GM21717 (cell line): Measurements from ENCODE around the gene CLDND2.

Experiments used
- ATAC-seq: cut with Tn5 transposase; IDR thresholded peaks from one replicate; pipeline ENCODE4 v1.9.1; 2021; ENCODE audit warnings: mild to moderate bottlenecking, moderate library complexity; ENCODE audit not compliant: unreplicated experiment

The CLDND2 gene

DNA sequence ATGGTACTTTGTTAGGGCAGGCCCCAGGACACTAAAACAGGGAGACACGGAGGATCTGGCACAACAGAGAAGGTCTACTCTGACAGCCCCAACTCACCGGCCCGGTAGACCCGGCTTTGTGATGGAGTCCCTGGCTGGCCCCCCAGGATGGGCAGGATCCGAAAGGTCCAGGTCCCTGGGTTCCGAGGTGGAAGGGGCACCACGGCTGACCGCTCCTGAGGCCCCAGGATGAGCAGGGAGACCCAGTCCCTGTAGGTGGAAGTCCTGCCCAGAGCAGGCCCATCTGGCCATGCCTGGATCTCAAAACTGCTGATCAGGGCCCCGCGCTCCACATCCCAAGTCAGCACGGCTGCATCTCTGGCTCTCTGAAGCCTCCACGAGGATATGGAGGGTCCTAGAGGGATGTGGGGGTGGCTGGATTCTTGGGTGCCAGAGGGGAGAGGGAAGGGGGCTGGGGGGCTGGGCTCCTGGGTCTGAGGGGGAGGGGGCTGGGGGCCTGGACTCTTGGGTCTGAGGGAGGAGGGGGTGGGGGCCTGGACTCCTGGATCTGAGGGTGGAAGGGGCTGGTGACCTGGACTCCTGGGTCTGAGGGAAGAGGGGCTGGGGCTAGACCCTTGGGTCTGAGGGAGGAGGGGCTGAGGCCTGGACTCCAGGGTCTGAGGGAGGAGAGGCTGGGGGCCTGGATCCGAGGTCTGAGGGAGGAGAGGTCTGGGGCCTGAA is 31.5 kb downstream of the CLDND2 start:
- no peak for ATAC-seq

DNA sequence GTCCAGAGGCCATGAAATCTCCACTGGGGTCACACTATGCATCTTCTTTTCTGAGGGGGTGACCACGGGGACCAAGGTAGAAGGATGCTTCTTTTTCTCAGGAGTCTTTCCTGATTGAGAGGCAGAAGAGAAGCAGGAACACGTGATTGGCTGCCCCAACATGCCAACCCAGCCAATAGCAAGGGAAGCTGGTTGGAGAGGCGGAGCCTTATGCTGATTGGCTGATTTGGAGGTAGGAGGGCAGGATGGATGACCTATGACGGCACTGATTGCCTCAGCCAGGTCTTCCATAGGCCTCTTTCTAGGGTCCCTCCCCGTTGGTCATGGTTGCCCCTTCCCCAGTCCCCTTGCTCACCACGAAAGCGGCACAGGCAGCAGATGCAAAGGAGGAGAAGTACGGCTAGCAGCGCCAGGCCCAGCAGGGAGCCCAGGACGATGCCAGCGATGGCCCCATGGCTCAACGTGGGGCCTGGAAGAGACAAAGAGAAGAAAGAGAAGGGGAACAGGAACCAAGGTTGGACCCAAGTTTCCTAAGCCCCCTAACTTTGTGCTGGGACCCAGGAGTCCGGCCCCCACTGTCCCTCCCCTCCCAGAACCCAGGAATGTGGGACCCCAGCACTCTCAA is 34.9 kb downstream of the CLDND2 start:
- no peak for ATAC-seq

DNA sequence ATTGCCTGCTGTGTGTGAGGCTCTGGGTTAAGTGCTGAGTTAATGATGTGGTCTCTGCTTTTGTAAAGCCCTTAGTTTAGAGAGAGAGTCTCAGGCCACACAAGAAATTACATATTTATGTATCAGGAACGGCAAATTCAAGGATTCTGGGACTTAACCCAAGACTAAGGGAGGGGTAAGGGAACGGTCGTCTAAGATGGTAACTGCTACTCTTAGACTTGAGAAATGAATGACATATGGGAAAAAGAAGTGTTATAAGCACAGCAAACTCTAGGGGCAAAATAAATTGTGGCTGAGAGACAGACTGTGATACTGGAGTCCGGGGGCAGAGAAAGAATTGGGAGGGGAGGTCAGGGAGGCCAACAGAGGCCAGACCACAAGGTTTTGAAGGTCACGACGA is 37.1 kb downstream of the CLDND2 start:
- ATAC-seq: no peak

DNA sequence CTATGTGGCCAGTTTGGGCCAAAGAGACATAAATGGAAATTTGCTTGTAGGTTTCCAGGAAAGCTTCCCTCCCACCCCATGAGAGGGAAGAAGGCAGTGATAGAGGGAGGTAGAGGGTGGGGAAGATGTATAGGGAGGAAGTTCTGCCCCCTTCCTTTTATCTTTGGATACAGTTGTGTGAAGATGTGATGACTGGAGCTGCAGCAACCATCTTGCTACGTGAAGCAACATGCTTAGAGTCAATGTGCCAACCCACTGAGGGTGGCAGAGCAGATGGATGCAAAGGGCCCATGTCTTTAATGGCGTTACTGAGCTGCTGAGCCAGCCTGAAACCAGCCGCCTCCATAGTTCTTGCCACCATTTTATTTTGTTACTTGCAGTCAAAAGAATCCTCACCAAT is 37.6 kb downstream of the CLDND2 start:
- no peak for ATAC-seq

DNA sequence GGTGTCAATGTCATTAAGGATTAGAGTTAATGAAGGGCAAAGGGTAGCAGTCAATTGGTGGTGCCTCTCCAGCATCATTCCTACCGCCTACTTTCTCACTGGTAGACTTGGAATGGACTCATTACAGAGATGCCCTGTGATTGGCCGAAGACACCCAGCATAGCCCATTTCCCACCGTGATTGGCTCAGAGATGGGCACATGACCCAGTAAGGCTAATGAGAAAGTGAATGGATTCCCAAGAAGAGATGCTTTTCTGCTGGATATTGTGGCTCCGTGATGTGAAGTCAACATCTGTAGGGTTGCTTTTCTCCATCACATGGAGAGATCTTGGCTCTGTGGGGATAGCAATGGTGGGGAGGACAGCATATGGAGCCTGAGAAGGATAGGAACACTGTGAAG is 38.4 kb downstream of the CLDND2 start:
- ATAC-seq: no peak

DNA sequence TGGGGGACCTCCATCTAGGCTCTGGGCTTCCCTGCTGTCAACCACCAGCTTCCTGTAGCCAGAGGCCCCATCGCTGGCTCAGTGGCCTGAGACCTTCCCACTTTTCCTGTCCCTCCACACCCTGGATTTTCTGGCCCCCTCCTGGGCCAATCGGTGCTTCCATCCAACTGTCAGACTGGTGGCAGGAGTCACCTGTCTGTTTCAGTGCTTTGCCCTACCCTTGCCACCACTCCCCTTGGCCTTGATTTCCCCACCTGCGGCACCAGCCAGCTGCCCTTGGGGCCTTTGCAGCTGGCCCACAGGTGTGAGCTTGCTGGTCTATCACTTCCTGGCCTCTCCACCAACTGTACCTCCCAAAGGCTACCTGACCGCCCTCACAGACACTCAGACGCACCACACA is 39.4 kb downstream of the CLDND2 start:
- ATAC-seq: no peak

DNA sequence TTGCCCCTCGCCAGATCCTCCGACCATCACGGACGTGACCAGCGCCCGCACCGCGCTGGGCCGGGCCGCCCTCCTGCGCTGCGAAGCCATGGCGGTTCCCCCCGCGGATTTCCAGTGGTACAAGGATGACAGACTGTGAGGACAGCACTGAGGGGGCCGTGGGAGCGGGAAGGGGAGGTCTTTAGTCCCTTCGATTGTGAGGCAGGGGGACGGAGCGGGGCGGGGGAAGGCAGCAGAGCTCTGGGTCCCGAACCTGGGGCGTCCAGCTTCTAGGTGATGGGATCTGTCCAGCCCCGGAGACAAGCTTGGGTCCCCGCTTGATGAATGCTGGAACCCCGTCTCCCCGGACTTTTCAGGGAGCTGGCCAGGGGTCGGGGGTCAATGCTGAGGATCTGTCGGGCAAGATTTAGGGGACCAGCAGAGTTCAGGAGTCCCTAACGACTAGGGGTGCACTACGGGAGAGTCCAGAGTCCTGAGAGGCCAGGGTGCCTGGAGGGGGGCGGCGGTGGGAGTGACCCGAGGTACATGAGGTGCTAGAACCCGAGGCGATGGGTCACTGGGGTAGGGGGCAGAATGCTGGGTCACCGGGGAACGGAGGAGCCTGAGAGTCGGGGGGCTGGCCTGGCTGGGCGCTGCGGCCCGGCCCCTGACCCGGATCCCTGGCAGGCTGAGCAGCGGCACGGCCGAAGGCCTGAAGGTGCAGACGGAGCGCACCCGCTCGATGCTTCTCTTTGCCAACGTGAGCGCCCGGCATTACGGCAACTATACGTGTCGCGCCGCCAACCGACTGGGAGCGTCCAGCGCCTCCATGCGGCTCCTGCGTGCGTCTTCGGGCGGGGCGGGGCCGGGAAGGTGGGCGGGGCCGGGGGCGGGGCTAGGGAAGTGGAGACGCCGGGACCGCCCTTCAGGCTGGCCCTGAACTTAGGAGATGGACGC is 41.5 kb downstream of the CLDND2 start:
- no peak for ATAC-seq

DNA sequence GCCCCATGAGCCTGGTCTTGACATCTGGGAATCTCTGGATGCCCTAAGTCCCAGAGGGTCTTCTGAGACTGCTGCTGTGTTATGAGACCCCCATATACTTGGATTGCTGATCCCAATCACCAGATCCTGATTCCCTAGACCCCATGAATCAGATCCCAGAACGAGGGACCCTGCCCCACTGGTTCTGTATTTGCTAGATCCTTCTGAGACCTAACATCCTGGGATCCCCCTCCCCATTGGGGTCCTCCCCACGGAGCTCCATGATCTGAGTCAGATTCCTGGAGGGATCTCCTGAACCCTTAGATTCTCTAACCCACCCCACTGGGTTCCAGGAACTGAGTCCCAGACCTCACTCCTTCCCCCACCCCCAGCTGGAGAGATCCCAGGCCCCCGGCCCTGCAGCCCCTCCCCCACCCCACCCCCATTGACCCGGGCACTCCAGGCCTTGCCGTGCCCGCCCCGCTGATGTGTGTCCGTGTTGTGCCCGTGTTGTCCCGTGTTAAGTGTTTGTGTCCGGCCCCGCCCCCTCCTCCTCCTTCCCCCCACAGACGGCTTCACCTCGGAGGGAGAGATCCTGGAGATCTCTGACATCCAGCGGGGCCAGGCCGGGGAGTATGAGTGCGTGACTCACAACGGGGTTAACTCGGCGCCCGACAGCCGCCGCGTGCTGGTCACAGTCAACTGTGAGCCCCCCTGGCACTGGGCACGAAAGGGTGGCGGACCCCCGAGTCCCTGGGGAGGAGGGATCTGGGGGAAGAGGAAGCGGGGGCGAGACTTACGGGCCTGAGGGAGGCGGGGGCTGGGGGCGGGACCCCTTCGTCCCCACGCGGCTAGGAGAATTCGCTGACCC is 42.4 kb downstream of the CLDND2 start:
- no peak for ATAC-seq

DNA sequence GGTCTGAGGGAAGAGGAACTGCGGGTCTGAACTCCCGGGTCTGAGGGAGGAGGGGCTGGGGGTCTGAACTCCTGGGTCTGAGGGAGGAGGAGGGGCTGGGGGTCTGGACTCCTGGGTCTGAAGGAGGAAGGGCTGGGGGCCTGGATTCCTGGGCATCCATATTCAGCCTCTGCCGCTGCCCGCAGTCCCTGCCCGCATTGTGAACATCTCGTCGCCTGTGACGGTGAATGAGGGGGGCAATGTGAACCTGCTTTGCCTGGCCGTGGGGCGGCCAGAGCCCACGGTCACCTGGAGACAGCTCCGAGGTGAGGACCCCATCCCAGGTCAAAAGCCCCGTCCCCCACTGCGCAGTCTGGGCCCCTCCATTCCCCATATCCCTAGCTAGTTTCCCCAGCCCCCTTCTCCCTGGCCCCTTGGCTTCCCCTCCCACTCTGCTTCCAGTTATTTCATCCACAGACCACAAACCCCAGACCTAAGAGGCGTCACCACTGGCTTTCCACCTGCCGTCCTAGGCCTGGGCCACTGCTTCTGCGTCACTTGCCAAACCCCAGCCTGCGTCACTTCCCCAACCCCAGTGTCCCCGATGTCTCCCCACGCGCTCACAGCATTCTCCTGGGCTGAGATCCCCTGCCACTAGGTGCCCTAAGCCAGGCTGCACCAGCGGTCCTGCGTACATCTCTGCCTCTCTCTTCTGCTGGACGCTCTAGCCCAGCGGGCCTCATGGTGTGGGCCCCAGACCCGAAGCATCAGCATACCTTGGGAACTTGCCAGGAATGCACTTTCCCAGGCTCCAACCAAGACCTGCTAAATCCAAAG is 43.4 kb downstream of the CLDND2 start:
- no peak for ATAC-seq

DNA sequence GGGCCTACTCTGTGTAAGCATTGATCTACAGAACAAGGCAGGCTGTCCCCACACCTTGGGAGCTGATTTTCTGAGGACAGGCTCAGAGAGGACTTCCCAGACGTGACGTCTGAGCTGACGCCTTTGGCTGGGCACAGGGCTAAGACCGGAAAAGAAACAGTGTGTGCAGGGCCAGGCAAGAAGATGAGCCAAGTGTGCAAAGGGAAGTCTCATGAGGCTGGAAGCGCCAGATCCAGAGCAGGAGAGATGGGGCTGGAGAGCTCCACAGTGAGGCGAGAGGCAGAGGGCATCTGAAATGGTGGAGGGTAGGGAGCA is 44.7 kb downstream of the CLDND2 start:
- no peak for ATAC-seq

DNA sequence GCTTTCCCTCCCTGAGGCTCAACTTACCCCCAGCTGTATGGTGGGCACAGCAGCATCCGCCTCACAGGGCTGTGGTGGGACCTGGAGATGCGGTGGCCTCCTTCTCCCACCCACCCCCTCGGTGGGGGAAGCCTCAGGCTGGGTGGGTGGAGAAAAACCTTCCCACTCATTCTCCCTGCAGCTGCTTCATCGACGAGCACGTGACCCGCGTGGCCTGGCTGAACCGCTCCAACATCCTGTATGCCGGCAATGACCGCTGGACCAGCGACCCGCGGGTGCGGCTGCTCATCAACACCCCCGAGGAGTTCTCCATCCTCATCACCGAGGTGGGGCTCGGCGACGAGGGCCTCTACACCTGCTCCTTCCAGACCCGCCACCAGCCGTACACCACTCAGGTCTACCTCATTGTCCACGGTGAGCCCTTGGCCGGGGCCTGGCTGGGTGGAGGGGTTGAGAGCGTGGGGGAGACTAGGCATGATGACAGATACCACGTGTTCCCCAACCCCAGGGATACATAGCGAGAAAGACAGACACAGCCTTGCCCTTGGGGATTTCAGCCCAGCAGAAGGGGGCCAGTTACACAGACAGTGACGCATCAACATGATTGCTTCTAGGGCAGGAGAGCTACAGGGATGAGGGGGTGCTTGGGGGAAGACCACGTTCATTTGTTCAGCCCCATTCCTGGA is 45.2 kb downstream of the CLDND2 start:
- ATAC-seq: no peak

DNA sequence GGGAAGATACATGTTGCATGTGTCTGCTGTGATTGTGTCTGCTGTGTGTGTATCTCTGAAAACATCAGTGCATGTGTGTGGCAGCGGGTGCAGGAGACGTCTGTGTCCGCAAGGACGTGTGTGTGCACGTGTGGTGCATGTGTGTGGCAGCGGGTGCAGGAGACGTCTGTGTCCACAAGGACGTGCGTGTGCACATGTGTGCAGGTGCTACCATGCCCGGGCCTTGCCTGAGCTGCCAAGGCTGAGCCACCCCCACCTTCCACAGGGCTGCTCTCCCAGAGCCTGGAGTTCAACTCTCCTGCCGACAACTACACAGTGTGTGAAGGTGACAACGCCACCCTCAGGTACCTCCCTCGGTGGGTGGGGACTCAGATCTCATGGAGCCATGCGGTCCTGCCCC is 47.0 kb downstream of the CLDND2 start:
- ATAC-seq: no peak

DNA sequence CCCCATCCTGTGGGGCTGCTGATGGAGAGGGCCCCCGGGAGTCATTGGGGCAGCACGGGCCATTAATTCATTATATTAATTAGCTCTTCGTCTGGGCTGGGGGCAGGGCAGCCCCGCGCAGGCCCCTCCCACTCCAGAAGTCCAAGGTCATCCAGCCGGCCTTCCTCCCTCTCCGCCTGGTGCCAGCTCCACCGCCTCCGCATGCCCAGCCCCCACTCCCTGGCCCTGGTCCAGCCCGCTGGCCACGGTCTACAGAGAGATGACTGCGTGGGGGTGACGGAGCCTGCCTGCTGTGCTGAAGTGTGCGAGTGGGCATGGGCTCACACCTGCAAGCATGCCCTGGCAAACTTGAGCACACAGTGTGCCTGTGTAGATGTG is 48.5 kb downstream of the CLDND2 start:
- ATAC-seq: no peak

DNA sequence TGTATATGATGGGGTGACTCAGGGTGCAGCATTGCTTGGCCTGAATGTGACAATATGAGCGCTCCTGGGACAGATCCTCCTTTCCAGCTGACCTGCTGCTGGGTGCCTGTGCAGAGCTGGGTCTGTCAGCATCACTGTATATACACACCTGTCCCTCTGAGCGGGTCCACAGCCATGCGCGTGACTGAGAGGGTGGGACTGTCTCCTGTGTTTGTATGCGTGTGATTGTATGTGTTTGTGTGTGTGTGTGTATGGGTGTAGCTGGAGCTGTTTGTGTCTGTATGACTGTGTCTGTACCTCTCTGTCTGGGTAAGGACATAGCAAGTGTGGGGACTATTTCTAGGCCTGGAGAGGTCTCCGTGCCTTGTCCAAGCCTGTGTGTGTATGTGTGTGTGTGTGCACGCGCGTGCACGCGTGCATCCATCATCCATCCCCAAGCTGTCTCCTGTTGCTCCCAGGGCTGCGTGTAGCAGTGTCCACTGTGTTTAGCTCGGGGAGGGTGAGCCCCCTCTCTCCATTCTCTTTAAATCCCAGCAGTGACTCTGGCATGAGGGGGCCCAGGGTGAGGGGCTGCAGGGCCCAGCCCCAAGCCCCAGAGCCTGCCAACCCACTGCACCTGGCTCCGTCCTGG is 49.0 kb downstream of the CLDND2 start:
- ATAC-seq: no peak

DNA sequence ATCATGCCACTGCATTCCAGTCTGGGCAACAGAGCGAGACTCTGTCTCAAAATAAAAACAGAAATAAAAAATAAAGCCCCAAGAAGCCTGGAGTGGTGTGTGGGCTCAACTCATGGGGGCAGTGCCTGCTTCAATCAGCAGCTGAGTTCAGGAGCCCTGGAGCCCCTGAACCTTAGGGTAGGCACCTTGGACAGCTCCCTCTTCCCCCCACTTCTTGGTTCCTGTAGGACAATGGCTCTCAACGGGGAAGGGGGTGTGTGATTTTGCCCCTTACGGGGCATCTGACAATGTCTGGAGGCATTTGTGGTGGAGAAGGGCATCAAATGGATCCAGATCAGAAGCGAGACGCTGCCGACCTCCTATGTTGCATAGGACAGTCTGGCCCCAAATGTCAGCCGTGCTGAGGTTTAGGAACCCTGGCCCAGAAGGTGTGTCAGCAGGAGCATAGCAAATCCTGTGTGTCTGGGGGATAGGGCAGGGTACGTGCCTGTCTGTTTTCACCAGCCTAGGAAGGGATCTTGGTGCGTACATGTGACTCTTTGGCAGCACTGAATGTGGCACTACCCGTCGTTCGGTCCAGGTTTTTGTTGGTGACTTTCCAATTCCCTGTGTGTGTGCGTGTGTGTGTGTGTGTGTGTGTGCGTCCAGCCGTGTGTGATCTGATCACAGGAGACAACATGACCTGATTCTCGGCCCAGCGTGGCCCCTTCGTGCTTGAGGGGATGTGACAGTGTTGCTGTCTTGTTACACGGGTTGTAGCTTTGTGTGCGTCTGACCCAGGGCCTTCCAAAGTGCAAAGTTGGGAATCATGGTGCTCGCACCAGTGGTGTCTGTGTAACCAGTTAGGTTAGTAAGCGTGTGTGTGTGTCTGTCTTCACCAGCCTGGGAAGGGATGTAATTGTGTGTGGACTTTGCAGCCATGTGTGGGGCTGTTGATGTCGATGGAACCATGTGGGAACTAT is 49.8 kb downstream of the CLDND2 start:
- no peak for ATAC-seq

DNA sequence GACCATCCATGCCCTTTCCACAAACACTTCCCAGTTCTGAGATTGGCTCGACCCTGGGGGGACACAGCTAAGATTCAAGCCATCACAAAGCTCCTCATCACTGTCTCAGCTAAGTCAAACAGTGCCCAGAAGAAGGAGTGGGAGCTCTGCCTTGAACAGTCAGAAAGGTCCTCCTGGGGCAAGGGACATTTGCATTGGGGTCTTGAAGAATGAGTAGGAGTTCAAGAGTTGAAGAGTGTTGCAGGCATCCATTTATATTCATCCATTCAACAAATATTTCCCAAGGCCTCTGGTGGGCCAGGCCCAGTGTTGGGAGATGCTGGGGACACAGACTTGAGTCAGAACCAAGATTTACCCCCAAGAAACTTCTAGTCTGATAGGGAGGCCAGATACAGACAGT is 50.8 kb downstream of the CLDND2 start:
- no peak for ATAC-seq

DNA sequence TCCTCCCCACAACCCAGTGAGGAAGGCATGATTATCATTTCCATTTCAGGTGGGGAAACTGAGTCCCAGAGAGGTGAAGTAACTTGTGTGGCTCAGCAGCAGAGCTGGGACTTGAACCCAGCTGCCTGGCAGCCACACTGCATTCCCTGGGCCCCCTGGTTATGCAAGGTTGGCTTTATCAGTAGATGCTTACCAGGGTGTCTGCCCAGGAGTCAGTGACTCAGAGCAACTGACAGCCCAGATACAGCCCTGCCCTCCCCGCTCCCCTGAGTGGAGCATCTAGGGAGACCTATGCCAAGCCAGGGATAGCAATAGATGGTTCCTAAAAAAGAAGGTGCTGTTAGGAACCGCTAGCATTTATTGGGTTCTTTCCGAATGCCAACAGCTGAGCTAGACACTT is 51.4 kb downstream of the CLDND2 start:
- ATAC-seq: no peak
